ENCODE data around the gene TRPM7.

TRPM7 gene

GRCh38 chr15:50513001-50513400 is 173.6 kb downstream of the TRPM7 start:
- Histone ChIP-seq H3K36me3 (ENCODE audit: insufficient read depth, insufficient read length, low read length) (no peaks in the 10 kb centered on the region), H3K4me1 (ENCODE audit: insufficient read depth, insufficient read length) (no peaks in the 10 kb centered on the region), H3K9ac (ENCODE audit: insufficient read length, low read depth) (no peak overlapping the region), H3K27me3 (ENCODE audit: insufficient read depth, insufficient read length) (no peaks in the 10 kb centered on the region), H3K4me3 (ENCODE audit: insufficient read length, low read depth) (no peak overlapping the region), H3K9me3 (ENCODE audit: insufficient read depth, low read length) (no peaks in the 10 kb centered on the region)
- DNase-seq (ENCODE audit: low read depth, low spot score), result no peak
- TF ChIP-seq YY1 (IDR thresholded peaks at IDR 0.05; ENCODE audit: insufficient read depth, insufficient read length) (no peak), SUZ12 (IDR thresholded peaks at IDR 0.05; ENCODE audit: extremely low read depth, insufficient read depth, insufficient read length) (no peak), ZNF274 (IDR thresholded peaks at IDR 0.05; ENCODE audit: low read depth, low read length) (no peak)
